SK-N-SH (cell line): ENCODE measurements around the gene GALE. TPM values are rescaled to one million over a fixed set of nuclear protein-coding genes. Genes with fewer than 3 reads are reported as not detected.
"Not testable (repeated sequence)": the region's sequence is repeated elsewhere in the genome, so short reads cannot be mapped to it uniquely, and the experiment has no call there.

Source experiments
- CTCF ChIA-PET: fragments of 300-600, 350-600 bp; formaldehyde crosslinking; extraction: SDS; loops from one replicate; lab custom pipeline; 2021; lab: Yijun Ruan, JAX
- POLR2A ChIA-PET: fragments of 350-600 bp; sonication (Branson Sonifier 250); formaldehyde crosslinking; extraction: SDS; loops from one replicate; lab custom pipeline; 2020; ENCODE audit warnings: antibody characterized with exemption, inconsistent platforms; lab: Yijun Ruan, JAX
- DNase-seq: peaks from one replicate; pipeline ENCODE4 v3.0.0; 2012
- H2AFZ ChIP-seq: fragments of 200-600 bp; sonication (generic); 2 replicates; pipeline ENCODE4 v1.8.1; 2016; ENCODE audit warnings: antibody characterized with exemption, mild to moderate bottlenecking, low read depth
- H3F3A ChIP-seq: fragments of 200-600 bp; sonication (generic); replicated peaks from 2 replicates; pipeline ENCODE3; 2016; ENCODE audit warnings: antibody characterized with exemption, mild to moderate bottlenecking; ENCODE audit not compliant: insufficient read depth
- H3K27ac ChIP-seq, 2 experiments: fragments of 200-500 bp in 1 of 2; fragments of 200-600 bp in 1 of 2; sonication (Bioruptor generic) in 1 of 2; sonication (generic), shearing (Covaris generic) in 1 of 2; 2 replicates each; pipeline versions ENCODE4 v1.5.1 to v1.6.1; 2014 to 2016; ENCODE audit warnings: low read depth in 2 of 2, inconsistent platforms in 1 of 2, low read length in 1 of 2, mild to moderate bottlenecking in 1 of 2, mixed read lengths in 1 of 2
- H3K27me3 ChIP-seq: fragments of 200-600 bp; sonication (generic), shearing (Covaris generic); 2 replicates; pipeline ENCODE4 v1.6.1; 2016; ENCODE audit warnings: mixed run types; ENCODE audit not compliant: insufficient read depth
- H3K36me3 ChIP-seq, 2 experiments: fragments of 200-500 bp in 1 of 2; fragments of 200-600 bp in 1 of 2; sonication (Bioruptor generic) in 1 of 2; sonication (generic) in 1 of 2; replicated peaks in 1 of 2; 2 replicates each; pipeline versions ENCODE3 to v1.5.1; 2014 to 2016; ENCODE audit warnings: low read length in 1 of 2, mild to moderate bottlenecking in 1 of 2; ENCODE audit not compliant: insufficient read depth in 2 of 2, control insufficient read depth in 1 of 2
- H3K4me1 ChIP-seq, 2 experiments: fragments of 200-500 bp in 1 of 2; fragments of 200-600 bp in 1 of 2; sonication (Bioruptor generic) in 1 of 2; sonication (generic), shearing (Covaris generic) in 1 of 2; 2 replicates each; pipeline versions ENCODE4 v1.5.1 to v1.6.1; 2014 to 2016; ENCODE audit warnings: low read depth in 1 of 2, low read length in 1 of 2, mixed run types in 1 of 2; ENCODE audit not compliant: insufficient read depth in 2 of 2, control insufficient read depth in 1 of 2
- H3K4me2 ChIP-seq: fragments of 200-600 bp; sonication (generic), shearing (Covaris generic); 2 replicates; pipeline ENCODE4 v1.6.1; 2017; ENCODE audit warnings: mixed run types
- H3K4me3 ChIP-seq, 2 experiments: fragments of 200-500 bp in 1 of 2; fragments of 200-600 bp in 1 of 2; sonication (Bioruptor generic) in 1 of 2; sonication (generic), shearing (Covaris generic) in 1 of 2; 2 replicates each; pipeline versions ENCODE4 v1.5.1 to v1.8.1; 2014 to 2016; ENCODE audit warnings: low read depth in 2 of 2, inconsistent platforms in 1 of 2, low read length in 1 of 2, mild to moderate bottlenecking in 1 of 2, mixed read lengths in 1 of 2, moderate library complexity in 1 of 2
- H3K79me2 ChIP-seq: fragments of 200-600 bp; sonication (generic); 2 replicates; pipeline ENCODE4 v1.8.1; 2017; ENCODE audit warnings: mild to moderate bottlenecking; ENCODE audit not compliant: insufficient read depth
- H3K9ac ChIP-seq: fragments of 200-600 bp; sonication (generic); 2 replicates; pipeline ENCODE4 v1.6.1; 2017; ENCODE audit warnings: mixed run types
- H3K9me2 ChIP-seq: fragments of 200-600 bp; sonication (generic); 2 replicates; pipeline ENCODE4 v1.6.1; 2017; ENCODE audit warnings: mixed run types
- H3K9me3 ChIP-seq: fragments of 200-600 bp; sonication (generic); 2 replicates; pipeline ENCODE4 v1.6.1; 2017; ENCODE audit warnings: mixed run types, mild to moderate bottlenecking, moderate library complexity
- H4K20me1 ChIP-seq: fragments of 200-600 bp; sonication (generic); 2 replicates; pipeline ENCODE4 v1.6.1; 2017; ENCODE audit warnings: mild to moderate bottlenecking, mixed run types; ENCODE audit not compliant: insufficient read depth
- CHD2 ChIP-seq: fragments of 150-350 bp; IDR thresholded peaks from 2 replicates; pipeline ENCODE4 v1.6.1; 2018; ENCODE audit warnings: low read length; ENCODE audit not compliant: partially characterized antibody
- ELF1 ChIP-seq: IDR thresholded peaks from 2 replicates; pipeline ENCODE4 v1.4.0; 2012
- EZH2phosphoT487 ChIP-seq: fragments of 200-600 bp; sonication (generic); IDR thresholded peaks from 2 replicates; pipeline ENCODE4 v1.6.1; 2017; ENCODE audit warnings: low read depth, mixed run types, mild to moderate bottlenecking, antibody characterized with exemption, moderate library complexity, borderline replicate concordance
- FOSL2 ChIP-seq: IDR thresholded peaks from 2 replicates; pipeline ENCODE4 v1.4.0; 2012; ENCODE audit warnings: low read depth, mild to moderate bottlenecking, moderate library complexity, borderline replicate concordance
- FOXJ3 ChIP-seq: sonication (generic); formaldehyde crosslinking; IDR thresholded peaks from 2 replicates; pipeline ENCODE4 v1.5.1; 2020; ENCODE audit warnings: mild to moderate bottlenecking, missing genetic modification reagents
- GABPA ChIP-seq: IDR thresholded peaks from 2 replicates; pipeline ENCODE4 v1.4.0; 2012; ENCODE audit warnings: low read depth, mild to moderate bottlenecking
- GATA2 ChIP-seq: sonication (generic); formaldehyde crosslinking; IDR thresholded peaks from 2 replicates; pipeline ENCODE4 v1.5.0; 2020; ENCODE audit warnings: mild to moderate bottlenecking, missing genetic modification reagents
- MAX ChIP-seq: IDR thresholded peaks from 2 replicates; pipeline ENCODE4 v1.4.0; 2012; ENCODE audit warnings: low read depth
- MEF2A ChIP-seq: IDR thresholded peaks from 2 replicates; pipeline ENCODE4 v1.4.0; 2012; ENCODE audit warnings: low read depth, borderline replicate concordance
- MXI1 ChIP-seq: IDR thresholded peaks from 2 replicates; pipeline ENCODE4 v1.6.1; 2012; ENCODE audit warnings: mild to moderate bottlenecking, low read depth, low read length, improper control_type of control experiment
- NRF1 ChIP-seq: IDR thresholded peaks from 2 replicates; pipeline ENCODE4 v1.6.1; 2012; ENCODE audit warnings: low read depth, mild to moderate bottlenecking, low read length
- PBX3 ChIP-seq: IDR thresholded peaks from 2 replicates; pipeline ENCODE4; 2012
- RCOR1 ChIP-seq: fragments of 150-350 bp; IDR thresholded peaks from 2 replicates; pipeline ENCODE4 v1.6.1; 2017; ENCODE audit warnings: antibody characterized with exemption, low read length
- RXRA ChIP-seq: IDR thresholded peaks from 2 replicates; pipeline ENCODE4 v1.4.0; 2012; ENCODE audit warnings: low read depth, mild to moderate bottlenecking, borderline replicate concordance
- SIN3A ChIP-seq: IDR thresholded peaks from 2 replicates; pipeline ENCODE4 v1.6.1; 2012; ENCODE audit warnings: low read depth, mild to moderate bottlenecking, low read length, moderate library complexity, borderline replicate concordance
- TAF1 ChIP-seq: IDR thresholded peaks from 2 replicates; pipeline ENCODE4 v1.6.1; 2012; ENCODE audit warnings: low read depth, mild to moderate bottlenecking, low read length, moderate library complexity, borderline replicate concordance
- TCF12 ChIP-seq: IDR thresholded peaks from 2 replicates; pipeline ENCODE4 v1.4.0; 2012
- USF2 ChIP-seq: fragments of 150-350 bp; IDR thresholded peaks from 2 replicates; pipeline ENCODE4 v1.6.1; 2017; ENCODE audit warnings: antibody characterized with exemption, low read length, low read depth, borderline replicate concordance
- WGBS: methylation state at CpG from one replicate; pipeline ENCODE4 v1.1.6; 2017; ENCODE audit warnings: low lambda C conversion rate; 5-methylcytosine and 5-hydroxymethylcytosine counted together
- polyA plus RNA-seq, 3 experiments: library from polyadenylated mRNA; depleted of rRNA; stranded (reverse); fragments of >200 nt; gene quantifications; 2 replicates each; pipeline ENCODE4 v1.2.3, GENCODE V29; 2012

Gene GALE
- polyA plus RNA-seq, 1 of the 3 experiments (the other 2 are of a cell fraction) = 71.7 TPM

- Histone ChIP-seq H3K27ac (no peak overlapping the region), H3K4me3 (no peak overlapping the region), H3K9me2 (no peaks in the 10 kb centered on the region), H4K20me1 (no peaks in the 10 kb centered on the region), H3K9ac (no peak overlapping the region), H3K36me3 (peaks cover 11 to 44% of the 10 kb centered on the region in 2 experiments), H3K9me3 (no peaks in the 10 kb centered on the region), H3K4me2 (no peak overlapping the region), H3K27me3 (no peaks in the 10 kb centered on the region), H2AFZ (no peak overlapping the region), H3K79me2 (peaks cover 25% of the 10 kb centered on the region), H3F3A (peaks cover 7% of the 10 kb centered on the region), H3K4me1 (peaks cover 5 to 28% of the 10 kb centered on the region in 2 experiments; a peak in 1 of 4 replicates)
- ChIA-PET POLR2A (no interaction called here), CTCF (interaction anchor here (0.7 to 1.5 kb wide), 3 partner anchors 14 to 121 kb away, joined by 3 to 7 read pairs (median 3); no protein-coding TSS in a partner anchor)
- DNase-seq = no peak
- TF ChIP-seq EZH2phosphoT487 (no peak), FOSL2 (no peak), TCF12 (no peak), ELF1 (no peak), PBX3 (no peak), NRF1 (no peak), CHD2 (no peak), MEF2A (no peak), TAF1 (no peak), RCOR1 (no peak), MAX (no peak), MXI1 (no peak), FOXJ3 (CRISPR knock-in tag) (no peak), RXRA (no peak), USF2 (no peak), SIN3A (no peak), GABPA (no peak), GATA2 (no peak)
- WGBS = 80% methylated on average over 5 of the region's 16 CpGs
These were observed 4.7 kb downstream of the GALE start for GRCh38 chr1:23795676-23796465.

GRCh38 chr1:23794732-23795182, 5.8 kb downstream of the GALE start:
- H3K79me2 ChIP-seq = peaks cover 25% of the 10 kb centered on the region
- H2AFZ ChIP-seq, H3K9me3 ChIP-seq, H3K9me2 ChIP-seq, H3K9ac ChIP-seq, H4K20me1 ChIP-seq, H3K27me3 ChIP-seq, DNase-seq, H3K27ac ChIP-seq, H3K4me2 ChIP-seq, H3K4me3 ChIP-seq, POLR2A ChIA-PET: not testable (repeated sequence)
- 90% methylated on average over 7 of the region's 9 CpGs for WGBS
- CTCF ChIA-PET = interaction anchor here (0.7 to 1.4 kb wide), 4 partner anchors 14 to 23 kb away, joined by 3 to 5 read pairs (median 4); no protein-coding TSS in a partner anchor
- peaks cover 10 to 33% of the 10 kb centered on the region in 2 experiments; a peak in 3 of 4 replicates for H3K4me1 ChIP-seq
- H3F3A ChIP-seq = peaks cover 16% of the 10 kb centered on the region
- peaks cover 11 to 44% of the 10 kb centered on the region in 2 experiments for H3K36me3 ChIP-seq
